HS-5 (cell line): ENCODE data around the gene SIGLEC6.

Experiments
- DNase-seq: peaks from one replicate; pipeline ENCODE4 v3.0.0-alpha.2; 2012; ENCODE audit warnings: low read depth

Gene SIGLEC6

DNA sequence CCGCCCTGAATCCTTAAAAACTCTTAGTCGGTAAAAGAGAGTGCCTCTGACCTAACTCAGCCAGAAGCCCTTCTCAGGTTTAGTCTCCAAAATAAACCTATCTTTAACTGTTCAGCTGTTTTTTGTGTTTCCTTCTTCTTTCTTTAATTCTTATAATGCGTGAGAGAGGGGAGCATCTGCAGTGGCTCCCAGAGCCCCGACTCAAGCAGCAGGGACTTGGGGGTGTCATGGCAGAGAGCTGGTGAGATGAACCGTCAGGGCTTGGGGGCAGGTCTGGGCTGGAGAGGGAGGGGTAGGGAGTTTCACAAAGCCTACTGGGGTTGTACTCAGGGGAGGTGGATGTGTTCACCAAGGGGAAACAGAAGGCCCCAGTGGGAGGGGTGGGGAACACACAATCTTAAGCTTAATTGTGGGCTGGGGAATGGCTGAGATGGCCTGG is 16.8 kb upstream of the SIGLEC6 start:
- no peak for DNase-seq

DNA sequence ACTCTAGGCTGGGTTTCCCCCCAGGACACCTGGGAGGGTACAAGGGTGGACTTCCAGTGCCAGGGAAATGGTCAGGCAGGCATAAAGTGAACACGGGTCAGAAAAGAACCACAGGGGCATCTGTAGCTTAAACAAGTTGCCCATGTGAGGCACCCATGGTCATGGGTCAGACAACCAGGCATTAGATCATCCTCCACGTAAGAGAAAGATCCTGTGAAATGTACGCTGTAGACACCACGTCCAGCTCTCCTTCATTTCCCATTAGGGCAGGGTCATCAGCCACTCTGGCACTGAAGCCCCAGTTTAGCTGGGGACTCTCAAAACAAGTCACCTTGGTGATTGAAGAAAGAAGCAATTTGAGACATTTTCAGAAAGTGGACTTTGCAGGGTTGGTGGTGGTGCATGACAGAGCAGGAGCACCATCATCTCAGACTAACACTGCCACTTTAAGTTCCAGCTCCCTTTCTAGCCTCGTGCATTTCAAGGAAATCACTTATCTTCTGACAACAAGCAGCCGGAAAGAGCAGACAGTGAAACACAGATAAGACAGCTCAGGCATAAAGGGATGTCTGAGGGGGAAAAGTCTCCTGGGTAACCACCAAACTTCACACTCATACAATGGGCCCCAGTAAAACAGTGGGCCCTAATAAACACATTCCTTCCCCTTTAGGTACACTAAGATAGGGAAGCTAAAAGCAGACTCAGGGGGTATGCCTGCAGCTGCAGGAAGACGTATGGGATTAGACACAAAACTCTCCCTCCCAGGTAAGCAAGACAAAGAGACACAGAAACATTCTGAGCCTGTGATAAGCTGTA is 16.1 kb upstream of the SIGLEC6 start:
- DNase-seq = no peak

GRCh38 chr19:51546650-51547396 is 15.4 kb upstream of the SIGLEC6 start:
- DNase-seq = no peak

DNA sequence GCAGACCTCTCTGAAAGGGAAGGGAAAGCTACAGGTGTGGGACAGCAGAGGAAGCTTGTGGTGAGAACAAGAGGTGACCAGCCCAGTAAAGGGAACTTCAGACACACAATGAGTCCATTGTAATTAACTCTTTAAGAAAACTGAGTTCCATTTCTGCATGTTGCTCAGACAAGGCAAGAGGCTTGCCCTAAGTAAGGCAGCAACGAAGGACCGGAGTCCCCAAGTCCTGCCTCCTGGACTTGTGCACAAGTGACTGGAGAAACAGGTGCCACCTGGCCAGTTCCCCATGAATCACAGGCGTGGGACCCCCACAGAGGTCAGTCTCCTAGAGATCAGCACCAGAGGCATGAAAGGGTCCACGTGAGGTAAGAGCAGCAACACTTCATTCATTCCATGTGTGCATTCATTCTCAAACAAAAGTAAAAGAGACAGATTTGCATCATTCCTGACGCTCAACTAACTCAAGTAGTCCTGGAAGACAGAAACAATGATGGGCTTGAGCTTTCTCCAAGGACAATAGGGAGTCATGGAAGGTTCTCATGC is 14.7 kb upstream of the SIGLEC6 start:
- DNase-seq = no peak

- DNase-seq = no peak
These were observed 12.6 kb upstream of the SIGLEC6 start for GRCh38 chr19:51544038-51544437.

GRCh38 chr19:51542699-51543098 is 11.2 kb upstream of the SIGLEC6 start:
- no peak for DNase-seq

- DNase-seq = no peak
These were observed 10.2 kb upstream of the SIGLEC6 start for GRCh38 chr19:51541458-51542357.

DNA sequence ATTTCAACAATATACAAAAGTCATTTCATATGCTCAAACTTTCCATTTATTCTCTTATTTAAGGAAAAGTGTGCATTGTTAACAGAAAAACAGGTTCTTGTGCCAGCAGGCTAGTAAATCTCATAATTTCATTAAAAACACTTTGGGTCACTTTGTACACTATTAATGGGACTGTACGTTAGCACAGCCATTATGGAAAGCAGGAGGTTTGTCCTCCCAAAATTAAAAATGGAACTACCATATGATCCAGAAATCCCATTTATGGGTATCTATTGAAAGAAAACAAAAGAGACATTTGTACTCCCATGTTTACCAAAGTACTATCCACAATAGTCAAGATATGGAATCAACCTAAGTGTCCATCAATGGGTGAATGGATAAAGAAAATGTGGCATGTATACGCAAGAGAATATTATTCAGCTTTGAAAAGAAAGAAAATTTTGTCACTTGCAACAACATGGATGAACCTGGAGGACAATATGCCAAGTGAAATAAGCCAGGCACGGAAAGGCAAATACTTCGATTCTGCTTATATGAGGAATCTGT is 8.4 kb upstream of the SIGLEC6 start:
- no peak for DNase-seq

DNA sequence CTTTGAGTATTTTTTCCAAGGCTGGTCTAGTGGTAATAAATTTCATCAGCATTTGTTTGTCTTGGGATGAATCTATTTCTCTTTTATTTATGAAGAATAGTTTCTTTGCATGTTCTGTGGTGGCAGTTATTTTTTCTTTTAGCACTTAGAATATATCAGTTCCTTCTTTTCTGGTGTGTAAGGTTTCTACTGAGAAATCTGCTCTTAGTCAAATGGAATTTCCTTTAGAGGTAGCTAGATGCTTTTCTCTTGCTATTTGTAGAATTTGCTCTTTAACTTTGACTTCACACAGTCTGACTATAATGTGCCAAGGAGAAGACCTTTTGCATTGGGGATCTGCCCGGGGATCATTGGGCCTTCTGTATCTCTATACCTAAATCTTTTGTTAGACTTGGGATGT is 4.1 kb upstream of the SIGLEC6 start:
- no peak for DNase-seq

- no peak for DNase-seq
These were observed 854 bp downstream of the SIGLEC6 start for GRCh38 chr19:51530616-51531015.

- no peak for DNase-seq
These were observed 2.2 kb downstream of the SIGLEC6 start for GRCh38 chr19:51529301-51529700.

DNA sequence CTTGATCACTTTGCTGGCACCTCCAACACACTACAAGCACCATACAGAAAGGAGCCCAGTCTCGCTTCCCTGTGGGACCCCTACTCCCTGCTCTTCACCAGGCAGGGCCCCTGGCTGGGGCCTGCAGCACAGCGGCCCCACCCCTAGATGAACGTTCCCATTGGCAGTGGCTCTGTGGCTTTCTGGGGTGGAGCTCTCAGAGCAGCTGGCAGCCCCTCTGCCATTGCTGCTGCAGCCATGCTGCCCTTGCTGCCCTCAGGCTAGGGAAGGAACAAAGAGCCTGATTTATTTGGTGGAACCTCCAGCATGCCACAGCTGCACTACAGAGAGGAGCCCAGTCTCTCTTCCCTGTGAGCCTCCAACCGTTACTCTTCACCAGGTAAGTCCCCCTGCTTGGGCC is 5.8 kb downstream of the SIGLEC6 start:
- DNase-seq = no peak

- no peak for DNase-seq
These were observed 6.7 kb downstream of the SIGLEC6 start for GRCh38 chr19:51524666-51525264.

DNA sequence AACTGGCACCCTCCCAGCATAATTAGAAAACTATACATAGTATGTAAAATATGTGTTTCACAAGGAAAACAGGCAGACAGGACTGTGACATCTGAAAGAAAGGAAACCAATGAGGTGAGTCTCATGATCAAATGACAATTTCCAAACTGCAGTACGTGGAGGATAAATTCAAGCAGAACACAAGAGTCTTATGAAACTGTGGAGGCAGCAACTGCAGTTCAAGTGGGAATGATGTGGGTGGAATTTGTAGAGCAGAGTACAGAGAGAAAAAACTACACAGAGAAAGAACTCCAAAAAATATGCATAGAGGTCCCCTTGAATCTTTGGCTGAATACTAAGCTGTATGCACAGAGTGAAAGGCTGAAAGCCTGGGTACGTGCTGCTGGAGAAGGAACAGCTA is 9.7 kb downstream of the SIGLEC6 start:
- no peak for DNase-seq

DNA sequence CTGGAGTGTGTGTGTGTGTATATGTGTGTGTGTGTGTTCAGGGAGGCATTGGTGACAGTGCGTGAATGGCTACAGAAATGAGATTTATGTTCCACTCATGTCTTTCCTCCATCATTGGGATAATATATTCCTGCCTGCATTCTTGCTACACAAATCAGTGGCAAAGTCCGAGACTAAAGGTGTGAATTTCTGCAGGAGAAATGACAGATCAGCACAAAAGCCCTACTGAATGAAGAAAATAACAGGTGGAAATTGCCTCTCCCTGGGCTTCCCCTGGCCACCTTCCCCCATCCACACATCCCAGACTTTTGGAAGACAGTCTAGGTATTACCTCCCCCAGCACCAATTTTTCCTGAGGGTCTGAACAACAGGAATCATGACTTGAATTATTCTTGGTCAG is 10.1 kb downstream of the SIGLEC6 start:
- no peak for DNase-seq

DNA sequence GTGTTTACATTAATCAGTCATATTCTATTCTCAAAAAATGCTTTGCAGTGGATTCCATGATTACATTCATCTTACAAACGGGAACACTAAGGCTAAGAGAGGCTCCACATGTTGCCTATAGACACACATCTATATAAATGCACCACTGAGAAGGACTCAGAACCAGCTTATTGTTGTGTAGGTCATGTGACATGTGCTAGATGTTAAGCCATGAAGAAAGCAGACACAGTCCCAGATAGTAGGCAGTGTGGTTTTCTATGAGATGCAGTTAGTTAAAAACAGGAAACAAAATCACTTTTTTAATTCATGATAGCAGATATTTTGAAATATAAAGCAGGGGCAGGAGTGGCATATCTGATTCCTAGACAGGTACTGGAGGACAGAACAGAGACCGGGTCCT is 10.7 kb downstream of the SIGLEC6 start:
- no peak for DNase-seq

GRCh38 chr19:51514866-51515481 is 16.5 kb downstream of the SIGLEC6 start:
- peak; percentile 29 for DNase-seq

GRCh38 chr19:51513968-51514367 is 17.5 kb downstream of the SIGLEC6 start:
- no peak for DNase-seq

DNA sequence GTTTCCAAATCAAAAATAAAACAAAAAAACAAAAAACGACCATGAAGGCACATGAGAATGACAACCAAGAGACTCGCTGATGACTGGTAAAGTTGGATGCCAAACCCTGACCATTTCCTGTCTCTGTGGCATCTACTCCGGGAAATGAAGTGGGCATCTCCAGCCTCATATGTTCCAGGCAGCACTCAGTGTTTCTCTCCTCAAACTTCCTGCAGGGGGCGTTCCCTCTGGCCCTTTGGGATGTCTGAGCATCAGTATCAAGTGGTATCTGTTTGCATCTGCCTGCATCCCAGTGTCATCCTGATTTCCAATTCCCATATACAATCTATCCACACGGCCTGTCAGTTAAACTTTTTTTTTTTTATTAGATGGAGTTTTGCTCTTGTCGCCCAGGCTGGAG is 20.1 kb downstream of the SIGLEC6 start:
- no peak for DNase-seq

DNA sequence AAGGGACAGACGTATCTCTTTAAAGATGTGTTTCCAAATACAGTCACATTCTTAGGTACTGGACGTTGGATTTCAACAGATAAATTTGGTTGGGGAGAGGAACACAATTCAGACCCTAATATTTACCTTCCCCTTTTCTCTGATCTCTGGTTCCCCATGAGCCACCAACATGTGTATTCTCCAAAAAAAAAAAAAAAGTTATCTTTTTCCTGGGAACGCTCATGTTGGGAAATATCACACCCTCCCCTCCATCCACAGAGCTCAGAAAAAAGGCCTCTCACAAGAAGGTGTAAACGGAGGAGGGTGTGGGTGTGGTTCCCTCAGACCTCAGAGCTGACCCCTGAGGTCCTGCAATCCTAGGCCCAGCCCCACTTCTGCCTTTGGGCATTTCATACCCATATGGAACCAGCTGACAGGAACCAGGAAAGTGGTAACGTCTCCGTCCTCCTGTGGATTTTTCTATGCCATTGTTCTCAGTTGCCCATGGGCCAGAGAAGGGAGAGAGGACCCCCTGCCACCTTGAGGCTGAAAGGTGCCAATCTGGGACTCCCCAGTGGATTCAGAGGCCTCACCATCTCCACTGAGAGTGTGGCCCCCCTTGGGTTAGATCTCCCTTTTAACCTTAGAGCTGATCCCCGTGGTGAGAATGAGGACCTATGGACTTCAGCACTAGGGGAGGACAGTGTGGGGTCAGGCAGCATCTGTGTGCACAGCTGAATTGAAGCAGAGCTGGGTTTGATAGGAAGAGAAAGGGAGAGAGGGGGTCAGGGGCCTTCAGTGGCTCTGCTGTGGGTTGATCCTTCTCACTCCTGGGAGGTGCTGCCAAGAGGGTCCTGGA is 21.4 kb downstream of the SIGLEC6 start:
- no peak for DNase-seq
